GM12864 (cell line): Measurements from ENCODE around the gene MID1.

Experiments
- DNase-seq: peaks from one replicate; pipeline ENCODE4 v3.0.0-alpha.2; 2011; ENCODE audit warnings: low read depth
- H3K4me3 ChIP-seq: 2 replicates; pipeline ENCODE4 v1.5.1; 2011; ENCODE audit warnings: mild to moderate bottlenecking, low read depth, low read length, control low read depth
- TF ChIP-seq, protein P1 (sequence below): IDR thresholded peaks from 2 replicates; pipeline ENCODE4 v1.5.1; 2011; ENCODE audit warnings: low read depth, mild to moderate bottlenecking, moderate library complexity, low read length, control low read depth, inconsistent platforms; ENCODE audit errors: missing control alignments

Gene MID1

DNA sequence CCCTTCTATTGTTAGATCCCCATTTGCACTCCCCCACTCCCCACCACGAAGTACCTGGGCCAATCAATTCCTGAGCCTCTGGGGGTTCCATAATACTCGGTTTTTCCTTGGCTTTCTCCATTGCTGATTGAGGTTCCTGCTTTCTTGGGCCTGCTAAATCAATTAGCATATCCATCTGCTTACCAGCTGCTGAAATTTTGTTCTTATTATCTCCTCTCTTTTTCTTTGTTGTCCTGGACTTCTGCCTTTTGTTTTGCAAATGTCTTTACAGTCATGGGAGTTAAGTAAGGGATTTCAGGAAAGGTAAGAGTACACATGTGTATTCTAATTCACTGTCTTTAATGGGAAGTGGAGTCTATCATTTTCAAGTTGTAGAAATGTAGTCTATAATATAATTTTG is 222.2 kb downstream of the MID1 start:
- DNase-seq, result no peak
- TF ChIP-seq, protein P1, sequence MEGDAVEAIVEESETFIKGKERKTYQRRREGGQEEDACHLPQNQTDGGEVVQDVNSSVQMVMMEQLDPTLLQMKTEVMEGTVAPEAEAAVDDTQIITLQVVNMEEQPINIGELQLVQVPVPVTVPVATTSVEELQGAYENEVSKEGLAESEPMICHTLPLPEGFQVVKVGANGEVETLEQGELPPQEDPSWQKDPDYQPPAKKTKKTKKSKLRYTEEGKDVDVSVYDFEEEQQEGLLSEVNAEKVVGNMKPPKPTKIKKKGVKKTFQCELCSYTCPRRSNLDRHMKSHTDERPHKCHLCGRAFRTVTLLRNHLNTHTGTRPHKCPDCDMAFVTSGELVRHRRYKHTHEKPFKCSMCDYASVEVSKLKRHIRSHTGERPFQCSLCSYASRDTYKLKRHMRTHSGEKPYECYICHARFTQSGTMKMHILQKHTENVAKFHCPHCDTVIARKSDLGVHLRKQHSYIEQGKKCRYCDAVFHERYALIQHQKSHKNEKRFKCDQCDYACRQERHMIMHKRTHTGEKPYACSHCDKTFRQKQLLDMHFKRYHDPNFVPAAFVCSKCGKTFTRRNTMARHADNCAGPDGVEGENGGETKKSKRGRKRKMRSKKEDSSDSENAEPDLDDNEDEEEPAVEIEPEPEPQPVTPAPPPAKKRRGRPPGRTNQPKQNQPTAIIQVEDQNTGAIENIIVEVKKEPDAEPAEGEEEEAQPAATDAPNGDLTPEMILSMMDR, result no peak
- no peak overlapping the region for H3K4me3 ChIP-seq

DNA sequence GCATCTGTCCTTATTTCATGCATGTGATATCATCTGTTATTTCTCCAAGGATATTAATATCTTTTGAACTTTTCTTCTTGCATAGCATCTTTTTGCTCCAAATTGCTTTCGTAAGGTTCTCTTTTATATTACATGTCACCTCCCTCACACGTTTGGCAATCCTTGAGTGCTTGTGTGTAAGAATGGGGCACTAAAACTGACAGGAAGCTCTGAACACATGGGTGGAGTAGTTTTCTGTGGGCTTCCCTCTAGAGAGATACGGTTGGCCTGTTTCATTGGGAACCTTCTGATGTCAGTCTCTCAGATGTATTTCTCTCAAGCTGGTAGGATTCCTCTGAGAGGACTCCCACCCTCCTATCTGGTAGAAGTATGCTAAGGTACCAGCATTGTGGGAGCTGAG is 223.0 kb downstream of the MID1 start:
- TF ChIP-seq, protein P1, result no peak
- no peak for DNase-seq

GRCh38 chrX:10395643-10396042 is 224.7 kb downstream of the MID1 start:
- TF ChIP-seq, protein P1, result no peak

More for the DNA sequence above, 223.0 kb downstream of the MID1 start:
- H3K4me3 ChIP-seq, result no peak overlapping the region

More at GRCh38 chrX:10395643-10396042, 224.7 kb downstream of the MID1 start:
- DNase-seq, result no peak
- H3K4me3 ChIP-seq, result no peak overlapping the region
